ENCODE measurements around the gene RUNX2. TPM values are rescaled to one million over a fixed set of nuclear protein-coding genes. Genes with fewer than 3 reads are reported as not detected.

RUNX2 gene
- total RNA-seq, 3 donors from 2014 or later = 2.7 to 7.3 (median 7.2) TPM

DNA sequence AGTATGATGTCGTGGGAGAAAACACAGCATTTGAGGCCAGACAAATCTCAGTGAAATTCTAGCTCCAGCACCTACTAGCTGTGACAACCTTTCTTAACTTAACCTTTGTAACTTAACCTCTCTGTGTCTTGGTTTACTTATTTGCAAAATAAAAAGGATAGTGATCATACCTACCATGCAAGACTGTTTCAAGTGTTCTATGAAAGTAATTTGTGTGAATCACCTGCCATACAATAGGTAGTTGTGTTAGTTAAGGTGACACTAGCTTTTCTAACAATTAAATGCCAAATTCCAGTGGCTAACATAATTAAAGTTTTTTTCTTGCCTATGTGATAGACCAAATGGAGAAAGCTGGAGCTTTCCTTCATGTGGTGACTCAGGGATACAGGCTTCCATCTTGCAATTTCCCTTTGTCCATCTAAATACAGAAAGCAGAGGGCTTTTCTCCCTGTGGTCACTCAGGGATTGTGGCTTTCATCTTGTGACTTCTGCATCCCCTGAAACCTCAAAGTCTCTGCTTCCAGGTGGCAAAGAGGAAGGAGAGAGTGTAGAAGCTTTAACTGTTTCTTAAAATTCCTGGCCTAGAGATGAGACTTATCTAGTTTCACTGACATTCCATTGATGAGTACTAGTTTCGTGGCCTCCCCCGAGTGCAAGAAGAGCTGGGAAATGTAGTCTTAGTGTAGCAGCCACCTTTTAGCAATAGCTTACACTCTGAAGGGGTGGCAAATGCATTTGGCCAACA, 376.1 kb downstream of the RUNX2 start:
- Histone ChIP-seq H3K36me3 (no peaks in the 10 kb centered on the region), H3K4me1 (no peaks in the 10 kb centered on the region), H3K27ac (no peak overlapping the region), H3K9me3 (no peaks in the 10 kb centered on the region), H3K4me3 (no peak overlapping the region), H3K27me3 (no peaks in the 10 kb centered on the region)
- DNase-seq (ENCODE audit: low spot score in 2 of 2) = no peak
- intact Hi-C loops (cut with DNase I; ENCODE audit: low total_unique reads) = no loop called here
- TF ChIP-seq POLR2A (IDR thresholded peaks at IDR 0.05) = no peak
- no peak for TF ChIP-seq CTCF (IDR thresholded peaks at IDR 0.05)
- TF ChIP-seq POLR2AphosphoS5 (IDR thresholded peaks at IDR 0.05) = no peak

- Histone ChIP-seq H3K4me3 (no peak overlapping the region), H3K4me1 (no peaks in the 10 kb centered on the region), H3K36me3 (no peaks in the 10 kb centered on the region), H3K9me3 (no peaks in the 10 kb centered on the region), H3K27me3 (no peaks in the 10 kb centered on the region), H3K27ac (no peak overlapping the region)
- no peak for DNase-seq (ENCODE audit: low spot score in 2 of 2)
- TF ChIP-seq CTCF (IDR thresholded peaks at IDR 0.05) (no peak), POLR2A (IDR thresholded peaks at IDR 0.05) (no peak), POLR2AphosphoS5 (IDR thresholded peaks at IDR 0.05) (no peak)
- intact Hi-C loops (cut with DNase I; ENCODE audit: low total_unique reads) = no loop called here
Observed at GRCh38 chr6:45705137-45705855, 377.2 kb downstream of the RUNX2 start.

DNA sequence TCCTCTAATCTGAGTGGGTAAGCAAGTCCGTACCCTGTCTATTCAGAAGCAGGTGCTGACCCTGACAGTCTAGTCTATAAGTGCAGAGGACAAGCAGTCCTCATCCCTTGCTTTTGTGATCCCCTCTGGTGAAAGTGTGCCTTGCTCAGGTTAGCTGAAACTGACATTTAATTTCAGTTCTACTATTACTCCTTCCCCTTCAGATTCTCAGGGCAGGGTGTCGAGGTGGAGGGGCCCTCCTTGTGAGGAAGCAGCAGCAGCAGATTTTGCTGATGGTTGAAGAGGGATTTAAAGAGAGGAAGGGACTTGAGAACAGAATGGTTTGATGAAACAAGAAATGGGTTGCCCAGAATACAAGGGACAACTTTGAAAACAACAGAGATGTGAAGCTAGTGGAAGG, 378.2 kb downstream of the RUNX2 start:
- H3K4me1 ChIP-seq = no peaks in the 10 kb centered on the region
- H3K4me3 ChIP-seq = no peak overlapping the region
- DNase-seq (ENCODE audit: low spot score in 2 of 2) = no peak
- no peaks in the 10 kb centered on the region for H3K27me3 ChIP-seq
- H3K36me3 ChIP-seq = no peaks in the 10 kb centered on the region
- TF ChIP-seq POLR2A (IDR thresholded peaks at IDR 0.05) (no peak), CTCF (IDR thresholded peaks at IDR 0.05) (no peak), POLR2AphosphoS5 (IDR thresholded peaks at IDR 0.05) (no peak)
- no peaks in the 10 kb centered on the region for H3K9me3 ChIP-seq
- intact Hi-C loops (cut with DNase I; ENCODE audit: low total_unique reads) = no loop called here
- H3K27ac ChIP-seq = no peak overlapping the region

DNA sequence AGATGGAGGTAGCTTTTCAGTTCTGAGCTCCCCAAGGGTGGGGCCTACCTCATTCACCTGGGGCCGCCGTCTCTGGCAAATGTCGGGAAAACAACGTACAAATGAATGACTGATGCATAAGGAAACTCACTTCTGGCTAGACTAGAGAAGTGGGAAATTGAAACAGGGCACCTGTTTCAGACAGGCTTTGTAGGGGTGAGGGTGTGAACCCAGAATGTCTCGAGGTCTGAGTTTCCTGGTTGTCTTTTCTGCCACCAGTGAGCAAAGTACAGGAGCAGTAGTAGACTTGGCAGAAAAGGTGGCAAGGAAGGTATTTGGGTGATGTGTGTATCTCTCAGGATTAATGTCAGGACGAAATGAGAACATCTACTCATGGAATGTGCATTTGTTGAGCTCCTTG, 379.0 kb downstream of the RUNX2 start:
- Histone ChIP-seq H3K4me1 (no peaks in the 10 kb centered on the region), H3K4me3 (no peak overlapping the region), H3K27me3 (no peaks in the 10 kb centered on the region), H3K27ac (no peak overlapping the region), H3K36me3 (no peaks in the 10 kb centered on the region), H3K9me3 (no peaks in the 10 kb centered on the region)
- intact Hi-C loops (cut with DNase I; ENCODE audit: low total_unique reads) = no loop called here
- TF ChIP-seq CTCF (IDR thresholded peaks at IDR 0.05) = no peak
- no peak for DNase-seq (ENCODE audit: low spot score in 2 of 2)

DNA sequence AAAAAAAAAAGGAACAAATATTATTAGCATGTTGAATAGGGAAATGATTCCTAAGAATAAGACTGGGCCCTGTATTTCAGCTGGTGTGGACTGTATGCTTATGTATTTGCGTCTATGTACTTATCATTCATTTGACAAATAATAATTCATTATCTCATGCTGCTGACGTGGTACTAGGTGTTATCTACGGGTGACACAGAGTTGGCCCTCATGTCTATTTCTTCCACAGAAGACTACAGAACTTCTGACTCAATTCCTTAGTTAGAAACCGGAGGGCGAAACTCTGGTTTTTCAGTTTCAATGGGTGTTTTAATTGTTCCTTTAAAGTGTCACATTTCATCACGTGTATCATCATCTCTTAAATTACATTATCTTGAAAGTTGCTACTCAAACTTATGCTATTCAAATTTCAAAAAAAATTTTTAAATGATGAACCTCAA, 381.7 kb downstream of the RUNX2 start:
- no peaks in the 10 kb centered on the region for H3K27me3 ChIP-seq
- H3K9me3 ChIP-seq = no peaks in the 10 kb centered on the region
- intact Hi-C loops (cut with DNase I; ENCODE audit: low total_unique reads) = no loop called here
- no peaks in the 10 kb centered on the region for H3K4me1 ChIP-seq
- no peak for DNase-seq (ENCODE audit: low spot score in 2 of 2)
- H3K36me3 ChIP-seq = no peaks in the 10 kb centered on the region
- no peak overlapping the region for H3K4me3 ChIP-seq
- TF ChIP-seq POLR2AphosphoS5 (IDR thresholded peaks at IDR 0.05) (no peak), POLR2A (IDR thresholded peaks at IDR 0.05) (no peak), CTCF (IDR thresholded peaks at IDR 0.05) (no peak)
- no peak overlapping the region for H3K27ac ChIP-seq

All from breast epithelium (tissue), 4 donors.